ENCODE measurements around the gene PRPH.

DNA sequence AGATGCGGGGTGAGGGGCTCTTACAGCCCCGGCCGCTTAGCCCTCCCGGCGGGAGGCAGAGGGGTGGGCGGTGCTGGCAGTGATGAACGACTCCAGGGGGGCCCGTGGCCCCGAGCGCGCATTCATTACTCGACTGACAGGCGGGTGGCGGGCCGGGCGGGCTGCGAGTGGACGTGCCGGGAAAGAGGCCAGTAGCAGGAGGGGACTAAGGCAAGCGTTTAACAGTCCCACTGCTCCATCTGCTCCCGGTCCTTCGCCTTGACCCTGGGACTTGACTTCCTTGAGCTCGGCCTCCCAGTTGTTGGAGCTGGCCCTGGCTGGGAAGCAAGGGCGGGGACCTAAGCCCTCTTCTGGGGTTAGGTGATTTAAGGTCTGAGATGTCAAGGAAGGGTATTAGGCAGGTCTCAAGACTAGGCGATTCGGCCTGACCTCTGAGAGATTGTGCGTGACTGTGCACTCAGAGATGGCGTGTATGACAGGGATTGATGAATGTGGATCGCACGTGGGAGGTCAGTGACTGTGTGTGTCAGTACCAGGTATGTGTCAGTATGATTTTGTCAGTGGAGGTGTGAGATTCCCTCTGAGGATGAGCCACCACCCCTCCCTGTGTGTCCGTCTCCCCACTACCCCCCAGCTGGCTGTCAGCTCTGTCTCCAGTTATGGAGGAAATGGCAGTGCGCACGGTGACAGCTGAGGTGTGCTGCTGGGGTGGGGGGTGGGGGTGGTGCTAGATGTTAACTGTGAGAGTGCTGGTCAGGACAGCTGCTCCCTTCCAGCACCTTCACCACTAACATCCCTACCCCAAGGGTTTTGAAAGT lies 48.2 kb downstream of the PRPH start:
- TF ChIP-seq, protein P1, sequence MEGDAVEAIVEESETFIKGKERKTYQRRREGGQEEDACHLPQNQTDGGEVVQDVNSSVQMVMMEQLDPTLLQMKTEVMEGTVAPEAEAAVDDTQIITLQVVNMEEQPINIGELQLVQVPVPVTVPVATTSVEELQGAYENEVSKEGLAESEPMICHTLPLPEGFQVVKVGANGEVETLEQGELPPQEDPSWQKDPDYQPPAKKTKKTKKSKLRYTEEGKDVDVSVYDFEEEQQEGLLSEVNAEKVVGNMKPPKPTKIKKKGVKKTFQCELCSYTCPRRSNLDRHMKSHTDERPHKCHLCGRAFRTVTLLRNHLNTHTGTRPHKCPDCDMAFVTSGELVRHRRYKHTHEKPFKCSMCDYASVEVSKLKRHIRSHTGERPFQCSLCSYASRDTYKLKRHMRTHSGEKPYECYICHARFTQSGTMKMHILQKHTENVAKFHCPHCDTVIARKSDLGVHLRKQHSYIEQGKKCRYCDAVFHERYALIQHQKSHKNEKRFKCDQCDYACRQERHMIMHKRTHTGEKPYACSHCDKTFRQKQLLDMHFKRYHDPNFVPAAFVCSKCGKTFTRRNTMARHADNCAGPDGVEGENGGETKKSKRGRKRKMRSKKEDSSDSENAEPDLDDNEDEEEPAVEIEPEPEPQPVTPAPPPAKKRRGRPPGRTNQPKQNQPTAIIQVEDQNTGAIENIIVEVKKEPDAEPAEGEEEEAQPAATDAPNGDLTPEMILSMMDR (IDR thresholded peaks at IDR 0.05): no peak
- TF ChIP-seq POLR2A (IDR thresholded peaks at IDR 0.05): no peak

Measured in lower leg skin (tissue), 3 donors.